Measurements from ENCODE around the gene SH3BGR.

DNA sequence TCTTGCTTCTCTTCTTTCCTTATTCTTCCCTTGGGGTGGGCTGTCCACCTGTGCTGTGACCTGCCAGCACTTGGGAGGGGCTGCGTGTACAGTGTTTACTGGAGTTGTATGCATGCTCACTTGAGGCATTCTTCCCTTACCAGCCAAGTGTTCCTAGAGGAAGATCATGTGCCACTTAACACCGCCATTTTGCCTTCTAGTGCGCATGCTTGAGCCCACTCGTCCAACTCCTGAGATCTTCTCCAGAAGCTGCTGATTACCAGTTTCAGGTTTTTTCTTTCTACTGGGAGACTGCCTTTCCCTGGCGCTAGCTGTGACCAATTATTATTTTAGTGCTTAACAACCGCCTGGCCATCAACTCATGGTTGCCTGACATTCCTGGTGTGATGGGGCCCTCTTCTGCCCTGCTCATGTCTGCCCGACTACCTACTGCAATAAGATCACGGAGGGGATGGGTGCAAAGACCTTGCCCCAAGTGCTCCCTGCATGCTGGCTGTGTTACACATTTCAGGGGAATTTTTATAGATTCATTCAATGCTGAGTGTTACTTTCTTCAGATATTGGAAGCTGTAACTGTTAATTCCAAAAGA is 86.8 kb downstream of the SH3BGR start:
- TF ChIP-seq OSR1 (CRISPR knock-in tag; IDR thresholded peaks at IDR 0.05) (no peak), TCF4 (CRISPR knock-in tag; IDR thresholded peaks at IDR 0.05; ENCODE audit: borderline replicate concordance) (no peak)
